Fibroblast of mammary gland (primary cell): Measurements from ENCODE around the gene GREM2.

Experiments
- DNase-seq: peaks from one replicate; pipeline ENCODE4 v3.0.0-alpha.2; 2010; ENCODE audit warnings: low read depth
- H3K4me3 ChIP-seq: 2 replicates; pipeline ENCODE4 v1.5.1; 2011; ENCODE audit warnings: low read depth, mild to moderate bottlenecking, low read length, moderate library complexity; ENCODE audit not compliant: control insufficient read depth
- TF ChIP-seq, protein P1 (sequence below): conservative IDR thresholded peaks from 2 replicates; pipeline ENCODE4 v1.5.1; 2011; ENCODE audit warnings: low read depth, low read length, inconsistent platforms; ENCODE audit not compliant: control insufficient read depth, insufficient read depth

The GREM2 gene

DNA sequence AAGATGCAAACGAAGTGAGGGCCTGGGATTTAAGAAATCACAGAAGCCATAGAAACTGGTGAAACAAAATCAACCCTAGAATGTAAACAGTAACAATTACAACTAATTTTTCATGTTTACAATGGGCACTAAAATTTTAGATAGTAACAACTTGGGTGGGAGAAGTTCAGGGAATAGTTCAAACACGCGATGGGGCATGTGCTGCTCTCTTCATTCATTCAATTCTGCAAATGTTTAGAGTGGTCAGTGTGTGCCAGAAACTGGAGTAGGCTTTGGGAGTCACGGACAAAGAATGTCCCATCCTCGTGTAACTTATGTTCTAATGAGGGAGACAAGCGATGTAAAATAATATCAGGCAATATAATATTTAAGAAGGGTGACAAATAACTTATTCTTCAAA is 133.4 kb downstream of the GREM2 start:
- TF ChIP-seq, protein P1, sequence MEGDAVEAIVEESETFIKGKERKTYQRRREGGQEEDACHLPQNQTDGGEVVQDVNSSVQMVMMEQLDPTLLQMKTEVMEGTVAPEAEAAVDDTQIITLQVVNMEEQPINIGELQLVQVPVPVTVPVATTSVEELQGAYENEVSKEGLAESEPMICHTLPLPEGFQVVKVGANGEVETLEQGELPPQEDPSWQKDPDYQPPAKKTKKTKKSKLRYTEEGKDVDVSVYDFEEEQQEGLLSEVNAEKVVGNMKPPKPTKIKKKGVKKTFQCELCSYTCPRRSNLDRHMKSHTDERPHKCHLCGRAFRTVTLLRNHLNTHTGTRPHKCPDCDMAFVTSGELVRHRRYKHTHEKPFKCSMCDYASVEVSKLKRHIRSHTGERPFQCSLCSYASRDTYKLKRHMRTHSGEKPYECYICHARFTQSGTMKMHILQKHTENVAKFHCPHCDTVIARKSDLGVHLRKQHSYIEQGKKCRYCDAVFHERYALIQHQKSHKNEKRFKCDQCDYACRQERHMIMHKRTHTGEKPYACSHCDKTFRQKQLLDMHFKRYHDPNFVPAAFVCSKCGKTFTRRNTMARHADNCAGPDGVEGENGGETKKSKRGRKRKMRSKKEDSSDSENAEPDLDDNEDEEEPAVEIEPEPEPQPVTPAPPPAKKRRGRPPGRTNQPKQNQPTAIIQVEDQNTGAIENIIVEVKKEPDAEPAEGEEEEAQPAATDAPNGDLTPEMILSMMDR, result no peak
- no peak for DNase-seq
- no peak overlapping the region for H3K4me3 ChIP-seq

DNA sequence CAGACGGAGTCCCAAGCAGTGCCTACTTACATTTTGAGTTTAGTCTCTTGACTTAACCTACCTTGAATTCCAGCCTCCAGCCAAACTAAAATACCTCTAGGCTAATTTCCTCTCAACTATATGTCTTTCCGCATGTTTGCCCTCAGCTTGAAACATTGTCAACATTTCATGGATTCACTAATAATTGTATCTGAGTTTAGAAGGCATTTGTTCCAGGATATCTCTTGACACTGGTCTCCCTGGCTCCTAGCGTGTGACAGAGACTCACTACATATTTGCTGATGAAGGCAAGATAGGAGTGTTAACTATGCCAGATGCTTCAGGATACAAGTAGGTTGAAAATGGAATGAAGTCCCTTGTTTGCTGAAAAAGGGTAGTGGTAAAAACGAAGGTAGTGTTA is 136.1 kb downstream of the GREM2 start:
- H3K4me3 ChIP-seq, result no peak overlapping the region
- DNase-seq, result no peak
- TF ChIP-seq, protein P1, result no peak

DNA sequence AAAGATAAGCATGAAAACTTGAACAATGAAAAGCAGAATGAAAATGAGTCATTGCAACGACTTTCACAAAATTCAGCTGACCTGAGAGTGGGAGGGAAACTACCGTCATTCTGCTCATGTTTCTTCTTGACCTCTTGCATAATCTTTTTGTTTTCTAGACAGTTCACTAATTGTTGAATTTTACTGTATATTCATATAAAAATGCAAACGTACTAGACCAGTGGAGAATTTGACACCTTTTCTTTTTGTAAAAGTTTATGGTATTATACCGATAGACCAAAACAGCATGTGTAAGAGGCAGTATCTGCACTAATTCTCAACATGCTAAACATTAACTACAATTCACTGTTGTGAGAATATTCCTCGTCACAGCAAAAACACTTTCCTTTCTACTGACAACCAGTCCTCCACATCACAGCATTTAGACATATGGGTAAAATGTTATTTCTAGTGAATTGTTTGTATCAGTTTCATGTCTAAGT is 137.8 kb downstream of the GREM2 start:
- TF ChIP-seq, protein P1, result no peak
- H3K4me3 ChIP-seq, result no peak overlapping the region
- DNase-seq, result peak; percentile 87

DNA sequence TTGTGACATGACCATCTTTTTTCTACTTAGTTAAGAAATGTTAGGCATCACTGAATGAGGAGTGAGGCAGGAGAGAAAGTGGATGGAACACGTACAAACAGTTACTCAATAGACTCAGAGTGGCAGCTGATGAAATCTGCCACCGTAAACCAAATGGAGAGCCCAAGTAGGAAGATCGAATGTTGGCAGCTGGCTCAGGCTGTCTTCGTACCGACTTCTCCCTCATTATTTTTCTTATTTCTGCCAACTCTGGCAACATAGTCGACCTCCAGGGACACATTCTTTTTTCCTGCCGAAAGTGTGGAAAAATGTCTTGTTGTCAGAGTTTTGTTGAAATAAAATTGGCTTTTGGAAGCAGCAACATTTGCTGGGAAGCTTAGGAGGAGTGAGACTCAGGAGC is 143.3 kb downstream of the GREM2 start:
- TF ChIP-seq, protein P1, result no peak
- H3K4me3 ChIP-seq, result no peak overlapping the region
- peak; percentile 44 for DNase-seq

DNA sequence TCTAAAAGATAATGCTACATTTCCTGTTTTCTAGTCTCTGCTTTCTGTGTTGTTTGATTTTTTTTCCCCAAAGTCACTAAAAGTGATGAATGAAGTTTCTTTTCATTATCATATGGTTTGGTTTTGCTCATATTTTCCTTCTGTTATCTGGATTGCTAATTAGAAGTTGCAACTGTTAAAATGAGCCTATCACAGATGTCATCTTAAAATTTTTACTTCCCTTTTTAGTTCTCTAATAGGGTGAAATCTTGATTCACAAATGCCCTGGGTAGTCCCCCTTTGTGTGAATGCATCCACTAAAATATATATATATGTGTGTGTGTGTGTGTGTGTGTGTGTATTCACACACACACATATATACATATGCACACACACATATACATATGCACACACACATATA is 144.1 kb downstream of the GREM2 start:
- DNase-seq, result no peak
- H3K4me3 ChIP-seq, result no peak overlapping the region
- TF ChIP-seq, protein P1, result no peak

DNA sequence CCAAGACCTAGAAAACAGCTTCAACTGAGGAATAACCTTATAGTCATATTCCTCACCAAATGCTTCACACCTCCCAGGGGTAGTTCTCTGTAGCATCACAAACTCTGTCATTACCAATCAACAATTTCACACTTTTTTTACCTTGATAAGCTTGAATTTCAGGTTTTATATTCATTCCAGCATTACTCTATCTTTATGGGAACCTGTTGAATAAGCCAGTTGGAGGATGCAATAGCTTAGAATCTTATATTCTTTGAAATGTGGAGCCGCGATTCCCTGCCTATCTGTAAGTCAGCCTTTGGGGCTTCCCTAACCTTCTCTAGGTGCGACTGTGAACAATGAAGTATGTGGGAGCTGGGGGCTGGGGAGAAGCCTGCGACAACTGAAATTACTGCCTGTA is 145.4 kb downstream of the GREM2 start:
- DNase-seq, result no peak
- TF ChIP-seq, protein P1, result no peak
- H3K4me3 ChIP-seq, result no peak overlapping the region

DNA sequence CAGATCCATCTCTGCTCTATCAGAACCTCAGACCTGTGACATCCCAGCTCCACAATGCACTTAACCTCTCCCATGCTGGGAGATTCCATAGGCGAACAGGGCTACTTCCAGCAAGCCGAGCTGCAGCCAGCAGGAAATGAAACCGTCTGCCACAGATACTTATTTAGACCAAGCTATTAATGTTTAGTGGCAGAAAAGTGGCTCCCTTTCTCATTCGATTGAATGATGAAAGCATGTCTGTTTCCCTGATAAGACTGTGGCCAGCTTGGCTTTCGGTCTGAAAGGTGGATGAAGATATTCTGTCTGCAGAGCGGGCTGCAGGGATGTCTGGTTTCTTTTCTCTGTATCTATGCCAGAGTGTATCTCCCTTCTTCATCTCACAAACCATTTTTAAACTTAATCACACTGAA is 146.4 kb downstream of the GREM2 start:
- TF ChIP-seq, protein P1, result no peak
- no peak for DNase-seq
- H3K4me3 ChIP-seq, result no peak overlapping the region
